Measurements from ENCODE around the gene RPL36A. TPM values are rescaled to one million over a fixed set of nuclear protein-coding genes. Genes with fewer than 3 reads are reported as not detected.

Gene RPL36A
- 2,927 and 6,478 TPM in 2 replicates for total RNA-seq (ENCODE audit: low replicate concordance)

GRCh38 chrX:101390664-101391525 is at the start of gene RPL36A:
RPL36A (plus strand) TSS chrX:101391011; CDS start chrX:101391044, 33 bp downstream.
- no peaks in the 10 kb centered on the region for H3K9me3 ChIP-seq (ENCODE audit: low read depth)
- peak within 1 kb of the TSS; percentile 57 for H3K27ac ChIP-seq
- Mint-ChIP-seq H3K4me1 (peaks cover 4% of the 10 kb centered on the region), H3K27ac (peak within 1 kb of the TSS; percentile 93), H3K9me3 (no peaks in the 10 kb centered on the region), H3K36me3 (peaks cover 4% of the 10 kb centered on the region), H3K4me3 (peak within 1 kb of the TSS; percentile 94), H3K27me3 (ENCODE audit: insufficient read depth, low read depth) (no peaks in the 10 kb centered on the region)
- H3K4me3 ChIP-seq: peak within 1 kb of the TSS; percentile 76
- peak within 1 kb of the TSS; percentile 66 for H2AFZ ChIP-seq (replicated peaks)
- H3K4me2 ChIP-seq: peak within 1 kb of the TSS; percentile 79
- peaks cover 37% of the 10 kb centered on the region for H3K79me2 ChIP-seq (ENCODE audit: low read depth)
- H4K20me1 ChIP-seq (ENCODE audit: low read depth): peaks cover 12% of the 10 kb centered on the region
- no peaks in the 10 kb centered on the region for H3K27me3 ChIP-seq
- peak within 1 kb of the TSS; percentile 54 for H3K9ac ChIP-seq
- DNase-seq (ENCODE audit: low spot score): peak; percentile 93
- peaks cover 8% of the 10 kb centered on the region for H3K4me1 ChIP-seq
- TF ChIP-seq EZH2 (IDR thresholded peaks at IDR 0.05) (peak; percentile 26), EZH2phosphoT487 (IDR thresholded peaks at IDR 0.05) (no peak), CTCF (IDR thresholded peaks at IDR 0.05) (peak; percentile 63)
- H3K36me3 ChIP-seq: peaks cover 4% of the 10 kb centered on the region
- H3F3A ChIP-seq (ENCODE audit: low read depth): peaks cover 43% of the 10 kb centered on the region

- no peaks in the 10 kb centered on the region for H4K20me1 ChIP-seq (ENCODE audit: low read depth)
- H2AFZ ChIP-seq (replicated peaks): peak overlapping the region; percentile 92
- Mint-ChIP-seq H3K4me1 (peaks cover 17% of the 10 kb centered on the region), H3K36me3 (no peaks in the 10 kb centered on the region), H3K4me3 (peak overlapping the region; percentile 90), H3K27ac (no peak overlapping the region), H3K9me3 (no peaks in the 10 kb centered on the region), H3K27me3 (ENCODE audit: insufficient read depth, low read depth) (no peaks in the 10 kb centered on the region)
- H3K79me2 ChIP-seq (ENCODE audit: low read depth): peaks cover 36% of the 10 kb centered on the region
- H3K36me3 ChIP-seq: no peaks in the 10 kb centered on the region
- DNase-seq (ENCODE audit: low spot score): no peak
- H3K9ac ChIP-seq: peak overlapping the region; percentile 68
- no peaks in the 10 kb centered on the region for H3K9me3 ChIP-seq (ENCODE audit: low read depth)
- H3K27ac ChIP-seq: no peak overlapping the region
- TF ChIP-seq EZH2phosphoT487 (IDR thresholded peaks at IDR 0.05): no peak
- TF ChIP-seq CTCF (IDR thresholded peaks at IDR 0.05): no peak
- TF ChIP-seq EZH2 (IDR thresholded peaks at IDR 0.05): no peak
- H3K4me2 ChIP-seq: peak overlapping the region; percentile 78
- peaks cover 9% of the 10 kb centered on the region for H3K4me1 ChIP-seq
- no peaks in the 10 kb centered on the region for H3F3A ChIP-seq (ENCODE audit: low read depth)
- H3K27me3 ChIP-seq: no peaks in the 10 kb centered on the region
- H3K4me3 ChIP-seq: peak overlapping the region; percentile 73
These were observed 42.9 kb upstream of the RPL36A start for GRCh38 chrX:101347859-101348451.

GRCh38 chrX:101348452-101349192 is 42.2 kb upstream of the RPL36A start, which contains the start of gene TIMM8A:
TIMM8A (minus strand) TSS chrX:101348742; CDS start chrX:101348664, 78 bp downstream.
- Histone ChIP-seq H3K9ac (peak within 1 kb of the TSS; percentile 68), H3K4me1 (peaks cover 9% of the 10 kb centered on the region), H4K20me1 (ENCODE audit: low read depth) (no peaks in the 10 kb centered on the region), H3K79me2 (ENCODE audit: low read depth) (peaks cover 36% of the 10 kb centered on the region), H3K36me3 (no peaks in the 10 kb centered on the region), H3K9me3 (ENCODE audit: low read depth) (no peaks in the 10 kb centered on the region), H3K4me2 (peak within 1 kb of the TSS; percentile 78), H3K27me3 (no peaks in the 10 kb centered on the region), H3K27ac (no peak within 1 kb of the TSS), H2AFZ (replicated peaks) (peak within 1 kb of the TSS; percentile 92), H3F3A (ENCODE audit: low read depth) (no peaks in the 10 kb centered on the region), H3K4me3 (peak within 1 kb of the TSS; percentile 73)
- no peaks in the 10 kb centered on the region for H3K36me3 Mint-ChIP-seq
- H3K4me3 Mint-ChIP-seq: peak within 1 kb of the TSS; percentile 90
- DNase-seq (ENCODE audit: low spot score): peak; percentile 70
- peak within 1 kb of the TSS; percentile 79 for H3K27ac Mint-ChIP-seq
- H3K4me1 Mint-ChIP-seq: peaks cover 17% of the 10 kb centered on the region
- H3K27me3 Mint-ChIP-seq (ENCODE audit: insufficient read depth, low read depth): no peaks in the 10 kb centered on the region
- TF ChIP-seq EZH2phosphoT487 (IDR thresholded peaks at IDR 0.05): no peak
- no peak for TF ChIP-seq EZH2 (IDR thresholded peaks at IDR 0.05)
- no peak for TF ChIP-seq CTCF (IDR thresholded peaks at IDR 0.05)
- no peaks in the 10 kb centered on the region for H3K9me3 Mint-ChIP-seq
